HepG2 (cell line): ENCODE measurements around the gene ZNF26. TPM values are rescaled to one million over a fixed set of nuclear protein-coding genes. Genes with fewer than 3 reads are reported as not detected.

Source experiments
- CBX5 ChIP-seq: sonication (generic); formaldehyde crosslinking; IDR thresholded peaks from 2 replicates; pipeline ENCODE4 v1.4.0; 2020; ENCODE audit warnings: missing genetic modification reagents, borderline replicate concordance
- CEBPG ChIP-seq: IDR thresholded peaks from 2 replicates; pipeline ENCODE4 v1.6.1; 2016
- MXD4 ChIP-seq: IDR thresholded peaks from 2 replicates; pipeline ENCODE4 v1.6.1; 2016; ENCODE audit warnings: mild to moderate bottlenecking, missing biosample characterization, missing genetic modification reagents
- RBFOX2 ChIP-seq: fragments of 200-400 bp; formaldehyde crosslinking; IDR thresholded peaks from 2 replicates; pipeline ENCODE4 v1.6.1; 2017; ENCODE audit warnings: low read depth, mild to moderate bottlenecking, low read length
- RXRA ChIP-seq: sonication (generic); formaldehyde crosslinking; IDR thresholded peaks from 2 replicates; pipeline ENCODE4 v1.5.1; 2020; ENCODE audit warnings: missing genetic modification reagents
- THAP11 ChIP-seq: IDR thresholded peaks from 2 replicates; pipeline ENCODE4 v1.6.1; 2016; ENCODE audit warnings: missing biosample characterization, missing genetic modification reagents
- ZNF629 ChIP-seq: sonication (generic); formaldehyde crosslinking; conservative IDR thresholded peaks from 2 replicates; pipeline ENCODE4 v1.5.0; 2020; ENCODE audit warnings: missing genetic modification reagents
- ZNF780A ChIP-seq: sonication (generic); formaldehyde crosslinking; IDR thresholded peaks from 2 replicates; pipeline ENCODE4 v1.8.0; 2022; ENCODE audit warnings: mild to moderate bottlenecking, missing genetic modification reagents, moderate library complexity
- polyA plus RNA-seq, 8 experiments: library from polyadenylated mRNA; depleted of rRNA in 3 of 8; stranded (reverse) in 7 of 8; unstranded in 1 of 8; fragments of >200 nt; fragmentation: Illumina TruSeq in 4 of 8; extraction: Trizol in 4 of 8; gene quantifications; 2 replicates each; pipeline versions ENCODE4 v1.2.1 to v1.2.3, GENCODE V29; 2011 to 2016; ENCODE audit warnings: low read depth in 4 of 8, missing spikeins in 1 of 8, mixed read lengths in 1 of 8; ENCODE audit not compliant: insufficient read depth in 1 of 8
- total RNA-seq, 5 experiments: library from RNA; depleted of rRNA; stranded (reverse); fragments of >200 nt; fragmentation: Illumina TruSeq; extraction: Trizol; gene quantifications; 2 replicates each; pipeline ENCODE4 v1.2.3, GENCODE V29; 2016; ENCODE audit warnings: low read depth in 1 of 5
- TF ChIP-seq, protein P1 (sequence below): sonication (generic); formaldehyde crosslinking; IDR thresholded peaks from 2 replicates; pipeline ENCODE4 v1.5.0; 2020; ENCODE audit warnings: mild to moderate bottlenecking, missing genetic modification reagents
- TF ChIP-seq, protein P2 (sequence below): sonication (generic); formaldehyde crosslinking; IDR thresholded peaks from 2 replicates; pipeline ENCODE4 v1.4.0; 2020; ENCODE audit warnings: mild to moderate bottlenecking, missing genetic modification reagents
- TF ChIP-seq, protein P3 (sequence below): sonication (generic); formaldehyde crosslinking; conservative IDR thresholded peaks from 2 replicates; pipeline ENCODE4 v1.4.0; 2020; ENCODE audit warnings: mild to moderate bottlenecking, missing genetic modification reagents, moderate library complexity
- TF ChIP-seq, protein P4 (sequence below): sonication (generic); formaldehyde crosslinking; conservative IDR thresholded peaks from 2 replicates; pipeline ENCODE4 v1.4.0; 2020; ENCODE audit warnings: missing genetic modification reagents
- TF ChIP-seq, protein P5 (sequence below): sonication (generic); formaldehyde crosslinking; IDR thresholded peaks from 2 replicates; pipeline ENCODE4 v1.4.0; 2020; ENCODE audit warnings: missing genetic modification reagents
- TF ChIP-seq, protein P6 (sequence below): sonication (generic); formaldehyde crosslinking; IDR thresholded peaks from 2 replicates; pipeline ENCODE4 v1.5.1; 2020; ENCODE audit warnings: mild to moderate bottlenecking, missing genetic modification reagents, borderline replicate concordance
- TF ChIP-seq, protein P7 (sequence below): sonication (generic); formaldehyde crosslinking; IDR thresholded peaks from 2 replicates; pipeline ENCODE4 v1.4.0; 2020; ENCODE audit warnings: mild to moderate bottlenecking, low read depth, missing genetic modification reagents

Gene ZNF26
- total and polyA plus RNA-seq, 2 of the 13 experiments (the other 11 are each of a cell fraction or from before 2014, with no cell fraction given), result 3.8 to 6.5 TPM

DNA sequence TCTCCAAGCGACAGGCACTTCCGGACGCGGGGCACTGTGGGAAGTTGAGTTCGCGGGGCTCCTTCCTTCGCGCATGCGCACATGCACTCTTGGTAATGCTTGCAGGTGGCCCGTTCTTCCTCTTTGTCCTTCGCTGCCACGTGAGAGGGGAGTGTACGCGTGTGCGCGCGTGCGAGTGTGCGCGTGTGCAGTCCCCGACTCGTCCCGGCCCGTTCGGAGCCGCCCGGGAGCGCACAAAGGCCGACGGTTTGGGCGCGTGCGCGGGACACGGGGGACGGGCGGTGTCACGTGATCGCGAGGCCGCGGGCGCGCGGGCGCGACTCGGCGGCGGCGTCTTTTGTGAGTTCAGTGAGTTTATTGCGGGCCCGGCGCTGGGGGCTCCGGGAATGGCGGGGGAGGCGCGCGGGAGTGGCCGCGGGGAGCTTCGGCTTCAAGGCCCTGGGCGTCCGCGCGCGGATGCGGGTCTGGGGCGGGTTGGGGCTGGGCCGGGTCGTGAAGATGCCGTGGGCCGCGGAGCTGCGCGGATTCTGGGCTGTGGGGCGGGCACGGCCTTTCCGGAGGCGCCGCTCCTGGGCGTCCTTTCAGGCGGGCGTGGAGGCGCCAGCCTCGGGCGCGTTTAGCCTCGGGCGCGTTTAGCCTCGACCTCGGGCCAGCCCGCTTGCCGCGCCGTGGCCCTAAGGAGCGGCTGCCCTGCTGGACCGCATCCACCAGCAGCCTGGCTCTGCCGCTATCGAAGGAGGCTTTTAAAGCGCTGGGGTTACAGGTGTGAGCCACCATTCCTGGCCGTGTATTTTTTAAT is 51.2 kb downstream of the ZNF26 start, which contains the start of gene ZNF84 (continued):
- TF ChIP-seq, protein P1, sequence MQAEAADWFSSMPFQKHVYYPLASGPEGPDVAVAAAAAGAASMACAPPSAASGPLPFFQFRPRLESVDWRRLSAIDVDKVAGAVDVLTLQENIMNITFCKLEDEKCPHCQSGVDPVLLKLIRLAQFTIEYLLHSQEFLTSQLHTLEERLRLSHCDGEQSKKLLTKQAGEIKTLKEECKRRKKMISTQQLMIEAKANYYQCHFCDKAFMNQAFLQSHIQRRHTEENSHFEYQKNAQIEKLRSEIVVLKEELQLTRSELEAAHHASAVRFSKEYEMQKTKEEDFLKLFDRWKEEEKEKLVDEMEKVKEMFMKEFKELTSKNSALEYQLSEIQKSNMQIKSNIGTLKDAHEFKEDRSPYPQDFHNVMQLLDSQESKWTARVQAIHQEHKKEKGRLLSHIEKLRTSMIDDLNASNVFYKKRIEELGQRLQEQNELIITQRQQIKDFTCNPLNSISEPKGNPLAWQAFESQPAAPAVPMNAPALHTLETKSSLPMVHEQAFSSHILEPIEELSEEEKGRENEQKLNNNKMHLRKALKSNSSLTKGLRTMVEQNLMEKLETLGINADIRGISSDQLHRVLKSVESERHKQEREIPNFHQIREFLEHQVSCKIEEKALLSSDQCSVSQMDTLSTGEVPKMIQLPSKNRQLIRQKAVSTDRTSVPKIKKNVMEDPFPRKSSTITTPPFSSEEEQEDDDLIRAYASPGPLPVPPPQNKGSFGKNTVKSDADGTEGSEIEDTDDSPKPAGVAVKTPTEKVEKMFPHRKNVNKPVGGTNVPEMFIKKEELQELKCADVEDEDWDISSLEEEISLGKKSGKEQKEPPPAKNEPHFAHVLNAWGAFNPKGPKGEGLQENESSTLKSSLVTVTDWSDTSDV (CRISPR knock-in tag), result no peak
- TF ChIP-seq, protein P2, sequence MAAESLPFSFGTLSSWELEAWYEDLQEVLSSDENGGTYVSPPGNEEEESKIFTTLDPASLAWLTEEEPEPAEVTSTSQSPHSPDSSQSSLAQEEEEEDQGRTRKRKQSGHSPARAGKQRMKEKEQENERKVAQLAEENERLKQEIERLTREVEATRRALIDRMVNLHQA, result no peak
- TF ChIP-seq, protein P3, sequence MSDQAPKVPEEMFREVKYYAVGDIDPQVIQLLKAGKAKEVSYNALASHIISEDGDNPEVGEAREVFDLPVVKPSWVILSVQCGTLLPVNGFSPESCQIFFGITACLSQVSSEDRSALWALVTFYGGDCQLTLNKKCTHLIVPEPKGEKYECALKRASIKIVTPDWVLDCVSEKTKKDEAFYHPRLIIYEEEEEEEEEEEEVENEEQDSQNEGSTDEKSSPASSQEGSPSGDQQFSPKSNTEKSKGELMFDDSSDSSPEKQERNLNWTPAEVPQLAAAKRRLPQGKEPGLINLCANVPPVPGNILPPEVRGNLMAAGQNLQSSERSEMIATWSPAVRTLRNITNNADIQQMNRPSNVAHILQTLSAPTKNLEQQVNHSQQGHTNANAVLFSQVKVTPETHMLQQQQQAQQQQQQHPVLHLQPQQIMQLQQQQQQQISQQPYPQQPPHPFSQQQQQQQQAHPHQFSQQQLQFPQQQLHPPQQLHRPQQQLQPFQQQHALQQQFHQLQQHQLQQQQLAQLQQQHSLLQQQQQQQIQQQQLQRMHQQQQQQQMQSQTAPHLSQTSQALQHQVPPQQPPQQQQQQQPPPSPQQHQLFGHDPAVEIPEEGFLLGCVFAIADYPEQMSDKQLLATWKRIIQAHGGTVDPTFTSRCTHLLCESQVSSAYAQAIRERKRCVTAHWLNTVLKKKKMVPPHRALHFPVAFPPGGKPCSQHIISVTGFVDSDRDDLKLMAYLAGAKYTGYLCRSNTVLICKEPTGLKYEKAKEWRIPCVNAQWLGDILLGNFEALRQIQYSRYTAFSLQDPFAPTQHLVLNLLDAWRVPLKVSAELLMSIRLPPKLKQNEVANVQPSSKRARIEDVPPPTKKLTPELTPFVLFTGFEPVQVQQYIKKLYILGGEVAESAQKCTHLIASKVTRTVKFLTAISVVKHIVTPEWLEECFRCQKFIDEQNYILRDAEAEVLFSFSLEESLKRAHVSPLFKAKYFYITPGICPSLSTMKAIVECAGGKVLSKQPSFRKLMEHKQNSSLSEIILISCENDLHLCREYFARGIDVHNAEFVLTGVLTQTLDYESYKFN (CRISPR knock-in tag), result peak; percentile 49
- TF ChIP-seq, protein P4, sequence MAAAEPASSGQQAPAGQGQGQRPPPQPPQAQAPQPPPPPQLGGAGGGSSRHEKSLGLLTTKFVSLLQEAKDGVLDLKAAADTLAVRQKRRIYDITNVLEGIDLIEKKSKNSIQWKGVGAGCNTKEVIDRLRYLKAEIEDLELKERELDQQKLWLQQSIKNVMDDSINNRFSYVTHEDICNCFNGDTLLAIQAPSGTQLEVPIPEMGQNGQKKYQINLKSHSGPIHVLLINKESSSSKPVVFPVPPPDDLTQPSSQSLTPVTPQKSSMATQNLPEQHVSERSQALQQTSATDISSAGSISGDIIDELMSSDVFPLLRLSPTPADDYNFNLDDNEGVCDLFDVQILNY (CRISPR knock-in tag), result peak; percentile 82
- TF ChIP-seq, protein P5, sequence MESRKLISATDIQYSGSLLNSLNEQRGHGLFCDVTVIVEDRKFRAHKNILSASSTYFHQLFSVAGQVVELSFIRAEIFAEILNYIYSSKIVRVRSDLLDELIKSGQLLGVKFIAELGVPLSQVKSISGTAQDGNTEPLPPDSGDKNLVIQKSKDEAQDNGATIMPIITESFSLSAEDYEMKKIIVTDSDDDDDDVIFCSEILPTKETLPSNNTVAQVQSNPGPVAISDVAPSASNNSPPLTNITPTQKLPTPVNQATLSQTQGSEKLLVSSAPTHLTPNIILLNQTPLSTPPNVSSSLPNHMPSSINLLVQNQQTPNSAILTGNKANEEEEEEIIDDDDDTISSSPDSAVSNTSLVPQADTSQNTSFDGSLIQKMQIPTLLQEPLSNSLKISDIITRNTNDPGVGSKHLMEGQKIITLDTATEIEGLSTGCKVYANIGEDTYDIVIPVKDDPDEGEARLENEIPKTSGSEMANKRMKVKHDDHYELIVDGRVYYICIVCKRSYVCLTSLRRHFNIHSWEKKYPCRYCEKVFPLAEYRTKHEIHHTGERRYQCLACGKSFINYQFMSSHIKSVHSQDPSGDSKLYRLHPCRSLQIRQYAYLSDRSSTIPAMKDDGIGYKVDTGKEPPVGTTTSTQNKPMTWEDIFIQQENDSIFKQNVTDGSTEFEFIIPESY (CRISPR knock-in tag), result peak; percentile 7; the same call in 1 of the 2 replicates
- TF ChIP-seq MXD4 (CRISPR knock-in tag) (peak; percentile 88), CBX5 (CRISPR knock-in tag) (0 out of 2 replicates have a peak, but pooled peaks have one; percentile 63), THAP11 (CRISPR knock-in tag) (peak; percentile 97), ZNF629 (CRISPR knock-in tag) (no peak), RBFOX2 (peak; percentile 96), ZNF780A (CRISPR knock-in tag) (peak; percentile 69), RXRA (no peak; the same call in 1 of the 2 replicates), CEBPG (CRISPR knock-in tag) (peak; percentile 40; the same call in 1 of the 2 replicates)
- TF ChIP-seq, protein P6, sequence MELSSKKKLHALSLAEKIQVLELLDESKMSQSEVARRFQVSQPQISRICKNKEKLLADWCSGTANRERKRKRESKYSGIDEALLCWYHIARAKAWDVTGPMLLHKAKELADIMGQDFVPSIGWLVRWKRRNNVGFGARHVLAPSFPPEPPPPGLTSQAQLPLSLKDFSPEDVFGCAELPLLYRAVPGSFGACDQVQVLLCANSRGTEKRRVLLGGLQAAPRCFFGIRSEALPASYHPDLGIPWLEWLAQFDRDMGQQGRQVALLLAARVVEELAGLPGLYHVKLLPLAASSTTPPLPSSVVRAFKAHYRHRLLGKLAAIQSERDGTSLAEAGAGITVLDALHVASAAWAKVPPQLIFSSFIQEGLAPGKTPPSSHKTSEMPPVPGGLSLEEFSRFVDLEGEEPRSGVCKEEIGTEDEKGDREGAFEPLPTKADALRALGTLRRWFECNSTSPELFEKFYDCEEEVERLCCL (CRISPR knock-in tag), result no peak
- TF ChIP-seq, protein P7, sequence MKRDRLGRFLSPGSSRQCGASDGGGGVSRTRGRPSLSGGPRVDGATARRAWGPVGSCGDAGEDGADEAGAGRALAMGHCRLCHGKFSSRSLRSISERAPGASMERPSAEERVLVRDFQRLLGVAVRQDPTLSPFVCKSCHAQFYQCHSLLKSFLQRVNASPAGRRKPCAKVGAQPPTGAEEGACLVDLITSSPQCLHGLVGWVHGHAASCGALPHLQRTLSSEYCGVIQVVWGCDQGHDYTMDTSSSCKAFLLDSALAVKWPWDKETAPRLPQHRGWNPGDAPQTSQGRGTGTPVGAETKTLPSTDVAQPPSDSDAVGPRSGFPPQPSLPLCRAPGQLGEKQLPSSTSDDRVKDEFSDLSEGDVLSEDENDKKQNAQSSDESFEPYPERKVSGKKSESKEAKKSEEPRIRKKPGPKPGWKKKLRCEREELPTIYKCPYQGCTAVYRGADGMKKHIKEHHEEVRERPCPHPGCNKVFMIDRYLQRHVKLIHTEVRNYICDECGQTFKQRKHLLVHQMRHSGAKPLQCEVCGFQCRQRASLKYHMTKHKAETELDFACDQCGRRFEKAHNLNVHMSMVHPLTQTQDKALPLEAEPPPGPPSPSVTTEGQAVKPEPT, result peak; percentile 76
